IPS DF 4.7 (cell line): ENCODE results near the gene PHEX.

Experiments used
- DNase-seq: peaks from one replicate; pipeline ENCODE4 v3.0.0-alpha.2; 2013; ENCODE audit warnings: low spot score; ENCODE audit errors: extremely low read depth

Gene PHEX

GRCh38 chrX:22040184-22040583, 8.1 kb downstream of the PHEX start:
- DNase-seq, result no peak

DNA sequence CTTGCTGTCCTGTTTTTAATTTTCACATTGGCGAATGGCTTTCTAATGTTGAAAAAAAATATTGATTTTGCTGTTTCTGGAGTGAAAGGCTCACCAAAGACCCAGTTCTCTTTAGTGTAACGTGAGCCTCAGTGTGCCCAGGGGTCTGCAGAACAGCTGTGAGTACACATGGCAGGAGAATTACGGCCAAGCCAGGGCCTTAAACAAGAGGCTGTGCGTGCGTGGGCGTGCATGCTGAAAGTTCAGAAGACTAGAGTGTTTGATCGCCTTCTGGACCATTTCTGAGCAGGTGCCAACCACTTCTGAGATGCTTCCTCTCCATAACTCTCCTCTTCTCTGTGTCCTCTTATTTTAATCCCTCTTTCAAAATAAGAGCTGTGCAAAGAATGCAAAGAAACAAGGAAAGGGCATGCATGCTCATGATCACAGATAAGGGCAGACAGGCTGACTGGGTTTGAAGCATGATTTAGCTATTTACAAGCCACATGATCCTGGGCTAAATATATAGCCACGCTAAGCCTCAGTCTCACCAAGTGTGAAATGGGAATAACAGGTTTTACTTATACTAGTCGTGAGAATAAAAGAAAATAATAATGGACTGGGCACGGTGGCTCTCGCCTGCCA, 9.9 kb downstream of the PHEX start:
- DNase-seq, result no peak

DNA sequence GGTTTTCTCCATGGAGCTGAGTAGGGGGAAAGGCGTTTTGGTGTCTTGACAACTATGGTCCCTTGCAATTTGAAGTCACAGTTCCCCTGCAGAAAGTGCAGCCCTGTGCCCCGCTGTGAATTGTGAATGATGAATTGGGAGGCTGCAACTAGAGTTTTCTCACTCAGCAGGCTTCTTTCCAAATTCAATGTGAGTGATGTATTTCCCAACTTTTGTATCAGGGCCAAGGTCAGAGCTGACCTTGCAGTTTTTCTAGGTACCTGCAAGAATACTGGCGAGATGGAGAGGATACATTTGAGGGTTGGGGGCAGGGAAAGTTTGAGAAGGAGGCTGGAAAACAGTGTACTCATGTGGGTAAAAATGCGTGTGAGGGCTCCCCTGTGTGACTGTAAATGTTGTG, 11.7 kb downstream of the PHEX start:
- no peak for DNase-seq

- DNase-seq, result no peak
These were observed 15.3 kb downstream of the PHEX start for GRCh38 chrX:22047468-22047867.

- no peak for DNase-seq
These were observed 21.4 kb downstream of the PHEX start for GRCh38 chrX:22053481-22053880.

DNA sequence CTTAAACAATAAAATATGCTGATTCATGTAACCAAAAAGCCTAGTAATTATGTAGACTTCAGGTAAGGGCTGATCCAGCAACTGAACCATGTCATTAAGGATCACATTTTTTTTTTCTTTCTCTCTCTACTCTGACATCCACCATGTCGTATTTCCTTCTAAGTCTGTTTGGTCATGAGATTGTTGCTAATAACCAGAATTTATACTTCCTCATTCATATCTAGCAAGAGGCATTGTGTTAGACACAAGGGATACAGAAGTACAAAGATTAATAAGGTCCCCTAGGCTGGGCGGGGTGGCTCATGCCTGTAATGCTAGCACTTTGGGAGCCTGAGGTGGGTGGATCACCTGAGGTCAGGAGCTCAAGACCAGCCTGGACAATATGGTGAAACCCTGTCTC, 24.1 kb downstream of the PHEX start:
- no peak for DNase-seq

- no peak for DNase-seq
These were observed 25.5 kb downstream of the PHEX start for GRCh38 chrX:22057667-22058066.

- DNase-seq, result no peak
These were observed 27.6 kb downstream of the PHEX start for GRCh38 chrX:22059775-22060174.

DNA sequence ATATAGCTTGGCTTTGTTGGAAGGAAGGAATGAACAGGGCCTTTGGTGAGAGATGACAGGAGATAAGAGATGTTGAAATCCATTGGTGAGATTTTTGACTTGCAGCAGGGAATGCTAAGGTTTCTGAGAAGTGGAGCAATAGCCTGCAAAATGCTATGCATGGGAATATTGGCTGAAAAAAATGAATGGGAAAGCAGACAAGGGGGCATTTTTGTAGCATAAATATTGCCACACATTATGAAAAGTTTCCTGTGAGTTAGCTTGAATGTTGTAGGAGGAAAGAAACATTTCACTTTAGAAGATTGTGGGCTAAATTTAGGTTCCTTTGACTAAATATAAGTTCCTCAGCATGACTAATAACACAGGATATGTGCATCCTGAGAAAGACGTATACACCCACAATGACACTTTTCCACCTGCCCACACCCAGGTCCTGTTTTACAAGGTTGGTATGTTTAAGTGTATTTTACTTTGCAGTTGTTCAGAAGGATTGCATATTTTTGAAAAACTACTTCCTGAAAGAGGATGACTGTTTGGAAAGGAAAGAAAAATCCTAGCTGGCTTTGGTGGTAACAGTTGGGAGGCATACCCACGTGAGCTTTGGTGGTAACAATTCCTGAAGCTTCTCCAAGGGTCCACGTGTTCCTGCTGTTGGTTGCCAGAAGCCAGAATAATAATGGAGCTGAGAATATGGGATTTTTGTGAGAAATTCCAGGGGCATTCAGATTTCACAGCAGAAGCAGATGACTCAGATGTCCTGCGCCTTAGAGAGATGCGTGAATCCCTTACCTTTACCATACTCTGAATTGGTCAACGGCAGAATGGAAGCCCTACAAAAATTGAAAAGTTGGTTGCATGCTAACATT, 28.5 kb downstream of the PHEX start:
- no peak for DNase-seq

- DNase-seq, result no peak
These were observed 31.2 kb downstream of the PHEX start for GRCh38 chrX:22063284-22063683.

DNA sequence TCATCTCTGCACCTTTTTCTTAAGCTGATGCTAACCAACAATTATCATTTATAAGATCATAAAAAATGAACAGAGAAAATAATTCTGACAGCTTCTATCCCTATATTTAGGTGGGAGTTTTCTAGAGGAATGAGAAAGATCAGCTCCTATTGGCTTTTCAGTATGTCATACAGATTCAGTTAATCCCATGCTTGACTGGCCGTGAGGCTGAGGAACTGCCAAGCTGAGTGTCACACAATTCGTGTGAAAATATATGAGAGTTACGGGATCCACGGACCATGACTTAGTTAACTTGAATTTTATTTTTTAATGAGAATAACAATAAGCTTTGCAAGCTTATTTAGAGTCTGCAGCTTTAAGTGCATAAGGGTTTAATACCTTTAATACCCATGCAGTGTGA, 37.5 kb downstream of the PHEX start:
- no peak for DNase-seq

DNA sequence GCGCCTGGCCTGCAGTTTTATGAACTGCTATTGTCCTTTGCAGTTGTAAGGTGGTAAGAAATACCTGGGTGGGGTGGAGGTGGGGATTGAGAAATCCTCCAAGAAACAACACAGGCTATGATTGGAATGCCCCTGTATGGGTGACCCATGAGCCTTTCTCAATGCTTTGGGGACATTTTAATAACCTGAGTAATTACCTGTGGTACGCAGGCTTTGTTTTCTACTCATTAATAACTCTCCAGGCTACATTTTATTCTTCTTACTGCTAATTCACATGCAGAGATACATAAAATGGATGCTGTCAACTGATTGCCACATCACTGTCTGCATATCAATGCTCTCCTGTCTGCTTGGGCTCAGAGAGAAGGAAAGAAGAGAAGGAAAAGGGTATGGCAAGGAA, 41.8 kb downstream of the PHEX start:
- no peak for DNase-seq

DNA sequence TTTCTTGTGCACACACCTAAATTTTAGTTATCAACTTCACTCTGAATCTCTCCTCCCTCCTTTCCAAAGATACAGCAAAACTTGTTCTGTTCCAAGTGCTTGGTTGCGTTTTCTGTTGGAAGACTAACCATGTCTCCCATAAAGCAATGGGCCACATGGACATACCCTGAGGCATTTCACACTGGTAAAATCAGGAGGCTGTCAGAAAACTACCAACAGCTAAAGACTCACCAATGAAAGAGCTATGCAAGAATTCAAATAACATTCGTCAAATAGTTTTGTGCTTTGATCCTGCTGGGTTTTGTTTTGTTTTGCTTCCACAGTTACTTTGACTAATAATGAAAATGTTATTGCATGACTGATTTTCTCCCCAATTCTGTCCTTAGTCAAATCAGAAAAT, 46.0 kb downstream of the PHEX start:
- no peak for DNase-seq

DNA sequence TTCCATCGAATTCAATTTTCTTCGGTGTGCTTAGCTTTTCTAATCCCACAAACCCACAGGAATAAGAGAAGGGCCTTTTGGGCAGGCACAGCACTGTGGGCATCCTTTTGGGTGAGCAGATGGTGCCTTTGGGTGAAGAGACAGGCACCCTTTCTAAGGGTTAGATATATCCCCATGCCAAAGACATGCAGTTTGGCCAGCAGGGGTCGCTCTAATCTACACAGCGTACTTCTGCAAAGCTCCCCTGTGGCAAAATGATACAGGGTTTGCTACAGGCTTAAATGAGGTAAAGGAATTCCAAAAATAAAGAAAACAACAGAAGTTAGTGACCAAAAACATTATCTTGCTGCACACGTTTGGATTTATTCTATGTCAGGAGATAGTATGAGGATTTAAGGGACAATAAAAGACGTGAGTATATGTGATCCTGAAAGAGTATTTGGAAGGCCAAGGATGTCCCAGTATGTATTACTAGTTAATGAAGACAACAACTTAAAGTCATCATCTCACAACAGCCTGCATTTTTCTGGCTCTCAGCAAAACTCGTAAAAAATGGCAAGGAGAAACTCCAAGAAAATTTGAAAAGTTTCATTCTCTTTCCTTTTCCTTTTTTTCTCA, 49.5 kb downstream of the PHEX start:
- DNase-seq, result peak; percentile 16

DNA sequence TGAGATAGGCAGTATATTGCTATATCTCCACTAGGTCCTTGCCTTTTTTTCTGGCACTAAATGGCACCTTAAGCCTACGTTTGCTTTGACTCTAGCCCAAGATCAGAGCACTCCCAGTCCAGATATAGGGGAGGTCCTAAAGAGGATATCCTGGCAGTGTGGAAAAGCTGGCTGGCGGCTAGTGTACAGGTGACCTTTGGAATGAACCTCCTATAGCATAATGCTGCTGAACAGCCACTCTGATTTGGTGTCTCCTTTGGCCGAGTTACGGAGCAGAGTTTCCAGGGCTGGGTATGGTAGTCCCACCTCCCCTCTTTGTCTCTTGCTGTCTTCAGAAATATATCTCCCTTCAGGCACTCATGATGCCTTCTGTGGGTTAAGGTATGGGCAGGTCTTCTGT, 53.9 kb downstream of the PHEX start:
- DNase-seq, result no peak

DNA sequence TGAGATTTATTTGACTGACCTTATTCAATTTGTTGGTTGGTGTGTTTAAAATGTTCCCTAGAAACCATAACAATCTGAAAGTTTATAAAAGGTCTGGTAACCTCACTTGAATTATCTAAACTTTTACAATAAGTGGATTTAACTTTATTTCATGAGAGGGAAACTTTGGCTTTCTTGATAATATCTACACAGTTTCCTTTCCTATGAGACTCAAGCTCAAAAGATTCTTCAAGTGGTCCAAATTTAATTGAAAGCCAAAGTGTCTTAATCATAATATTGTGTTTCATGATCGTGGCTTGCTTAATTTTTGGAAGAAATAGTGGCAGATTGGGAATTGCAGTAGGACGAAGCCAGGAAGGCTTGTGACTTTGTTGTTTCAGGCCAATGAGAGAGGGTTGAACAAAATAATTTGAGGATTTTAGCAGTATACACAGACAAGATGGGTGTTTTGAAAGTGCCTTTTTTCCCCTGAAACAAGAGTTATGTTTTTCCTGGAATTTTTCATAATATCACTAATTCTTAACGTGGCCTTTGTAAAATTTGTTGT, 55.0 kb downstream of the PHEX start:
- DNase-seq, result no peak

DNA sequence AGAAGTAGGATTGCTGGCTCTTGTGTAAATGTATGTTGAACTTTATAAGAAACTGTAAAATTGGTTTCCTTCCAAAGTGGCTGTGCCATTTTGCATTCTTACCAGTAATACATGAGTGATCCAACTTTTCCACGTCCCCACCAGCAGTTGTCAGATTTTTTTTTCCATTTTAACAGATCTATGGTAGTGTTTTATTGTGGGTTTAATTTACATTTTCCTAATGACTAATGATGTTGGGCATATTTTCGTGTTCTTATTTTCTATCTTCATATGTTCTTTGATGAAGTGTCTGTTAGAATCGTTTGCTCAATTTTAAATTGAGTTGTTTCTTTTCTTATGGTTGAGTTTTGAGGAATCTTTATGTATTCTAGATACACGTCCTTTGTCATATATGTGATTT, 56.2 kb downstream of the PHEX start:
- no peak for DNase-seq

GRCh38 chrX:22090181-22090580, 58.1 kb downstream of the PHEX start:
- DNase-seq, result no peak

DNA sequence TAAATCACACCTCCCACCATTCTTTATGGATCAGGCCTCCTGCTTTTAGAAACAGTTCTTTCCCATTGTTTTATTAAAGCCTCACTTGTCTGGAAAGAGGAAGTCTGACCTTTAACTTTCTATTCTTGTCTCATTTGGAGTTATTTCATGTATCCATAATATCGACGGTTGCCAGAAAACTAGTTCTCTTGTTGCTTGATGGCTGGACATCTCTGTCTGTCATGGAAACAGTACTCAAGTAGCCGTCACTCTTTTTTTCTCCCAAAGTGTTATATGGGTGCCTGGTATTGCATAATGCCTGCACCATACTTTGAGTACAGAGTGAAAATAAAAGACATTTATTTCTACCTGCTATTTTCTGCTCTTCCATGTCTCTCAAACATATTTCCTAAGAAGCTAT, 61.4 kb downstream of the PHEX start:
- DNase-seq, result no peak

GRCh38 chrX:22095286-22095685, 63.2 kb downstream of the PHEX start:
- no peak for DNase-seq

- DNase-seq, result no peak
These were observed 63.7 kb downstream of the PHEX start for GRCh38 chrX:22095856-22096255.

DNA sequence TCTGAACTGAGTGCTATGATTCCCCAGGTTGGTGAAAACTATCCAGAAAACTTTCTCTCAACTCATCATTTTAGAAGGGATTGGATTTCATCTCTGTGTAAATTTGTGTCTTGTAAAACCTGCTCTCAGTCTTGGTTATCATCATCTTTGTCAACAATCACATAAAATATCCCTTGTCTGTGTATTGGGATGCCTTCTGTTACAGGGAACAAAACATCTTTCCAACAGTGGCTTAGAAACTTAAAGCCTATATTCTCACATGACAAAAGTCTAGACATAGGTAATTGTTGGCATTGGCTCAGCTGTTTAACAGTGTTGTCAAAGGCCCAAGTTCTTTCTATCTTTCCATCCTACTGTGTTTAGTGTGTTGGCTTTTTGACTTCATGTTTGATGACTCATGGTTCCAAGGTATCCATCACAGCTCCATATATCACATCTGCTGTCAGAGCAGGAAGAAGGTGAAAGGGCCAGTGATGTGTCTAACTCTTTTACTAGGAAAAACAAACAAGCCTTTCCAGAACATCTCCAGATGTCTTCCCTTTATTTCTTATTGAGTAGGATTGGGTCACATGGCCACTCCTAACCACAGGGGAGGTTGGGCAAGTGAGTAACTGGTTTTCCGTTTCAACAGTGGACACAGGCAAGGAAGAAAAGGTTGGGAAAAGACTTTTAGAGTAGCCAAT, 65.0 kb downstream of the PHEX start:
- DNase-seq, result no peak
